Glutamatergic neuron (in vitro differentiated cells): ENCODE results near the gene COL6A3. TPM values are rescaled to one million over a fixed set of nuclear protein-coding genes. Genes with fewer than 3 reads are reported as not detected.

ENCODE experiments used
- DNase-seq: peaks from one replicate; pipeline ENCODE4 v3.0.0; 2022
- H3K27ac Mint-ChIP-seq: one replicate; pipeline ENCODE4 v1.8.0; 2020; ENCODE audit warnings: mild to moderate bottlenecking, mixed read lengths, inconsistent platforms; ENCODE audit not compliant: unreplicated experiment
- H3K27me3 Mint-ChIP-seq: one replicate; pipeline ENCODE4 v1.8.0; 2020; ENCODE audit warnings: mild to moderate bottlenecking, moderate library complexity, mixed read lengths, inconsistent platforms; ENCODE audit not compliant: unreplicated experiment
- H3K36me3 Mint-ChIP-seq: one replicate; pipeline ENCODE4 v1.8.0; 2020; ENCODE audit warnings: mild to moderate bottlenecking, mixed read lengths, inconsistent platforms; ENCODE audit not compliant: unreplicated experiment
- H3K4me1 Mint-ChIP-seq: one replicate; pipeline ENCODE4 v1.8.0; 2020; ENCODE audit warnings: mild to moderate bottlenecking, low read depth, mixed read lengths, inconsistent platforms; ENCODE audit not compliant: unreplicated experiment
- H3K4me3 Mint-ChIP-seq: one replicate; pipeline ENCODE4 v1.8.0; 2020; ENCODE audit warnings: mild to moderate bottlenecking, mixed read lengths, inconsistent platforms; ENCODE audit not compliant: unreplicated experiment
- H3K9me3 Mint-ChIP-seq: one replicate; pipeline ENCODE4 v1.8.0; 2020; ENCODE audit warnings: mild to moderate bottlenecking, moderate library complexity, mixed read lengths, inconsistent platforms; ENCODE audit not compliant: unreplicated experiment
- CTCF ChIP-seq: fragments of 200-600 bp; sonication (generic); IDR thresholded peaks from one replicate; pipeline ENCODE4 v1.5.0; 2021; ENCODE audit not compliant: partially characterized antibody, unreplicated experiment
- total RNA-seq: library from RNA; stranded (reverse); fragmentation: NEBNext Ultra II Directional; extraction: Animal tissue kit (Norgen Biotek cat#: 25700); gene quantifications from one replicate; pipeline ENCODE4 v1.2.1, GENCODE V29; 2021; ENCODE audit not compliant: unreplicated experiment

Gene COL6A3
- total RNA-seq, 1 donor from 2014 or later, result 0.07 TPM

GRCh38 chr2:237280229-237280628, 133.7 kb downstream of the COL6A3 start:
- Mint-ChIP-seq H3K36me3 (no peaks in the 10 kb centered on the region), H3K4me3 (no peak overlapping the region), H3K27ac (no peak overlapping the region), H3K27me3 (no peaks in the 10 kb centered on the region), H3K4me1 (no peaks in the 10 kb centered on the region), H3K9me3 (peaks cover 2% of the 10 kb centered on the region)
- TF ChIP-seq CTCF, result no peak
- no peak for DNase-seq

DNA sequence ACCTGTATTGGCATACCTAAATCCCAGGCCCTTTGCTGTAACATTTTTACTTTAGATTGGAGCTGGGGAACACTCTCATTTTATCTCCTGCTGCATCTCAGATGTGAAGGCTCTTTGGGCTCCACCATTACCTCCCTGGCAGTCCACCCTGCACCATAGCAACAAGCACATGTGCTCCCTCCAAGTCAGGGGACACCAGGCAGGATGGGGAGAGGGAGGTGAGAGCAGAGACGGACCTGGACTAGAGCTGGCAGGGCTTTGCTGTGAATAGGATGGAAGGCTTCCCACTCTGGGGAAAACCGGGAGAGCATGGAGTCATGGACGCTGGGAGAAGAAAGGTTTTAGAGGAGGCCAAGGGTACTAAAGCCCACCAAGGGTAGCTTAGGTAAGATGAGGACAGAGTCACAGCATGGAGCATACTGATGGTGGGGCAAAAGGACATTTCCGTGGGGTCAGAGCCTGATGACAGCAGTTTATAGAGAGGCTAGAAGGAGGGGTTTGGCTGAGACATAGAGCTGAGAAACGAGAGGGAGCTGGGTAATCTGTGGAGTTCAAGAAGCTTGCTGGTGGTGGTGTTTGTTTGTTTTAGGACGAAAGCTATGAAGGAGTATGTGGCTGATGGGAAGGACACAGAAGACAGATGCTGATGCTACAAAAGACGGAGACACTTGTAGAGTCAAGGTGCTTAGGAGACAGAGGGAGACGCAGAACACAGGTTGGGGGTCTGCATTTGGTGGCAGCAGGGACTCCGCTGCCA, 134.8 kb downstream of the COL6A3 start:
- Mint-ChIP-seq H3K36me3 (no peaks in the 10 kb centered on the region), H3K27ac (no peak overlapping the region), H3K4me1 (no peaks in the 10 kb centered on the region), H3K9me3 (peaks cover 2% of the 10 kb centered on the region), H3K4me3 (no peak overlapping the region), H3K27me3 (no peaks in the 10 kb centered on the region)
- no peak for TF ChIP-seq CTCF
- no peak for DNase-seq

DNA sequence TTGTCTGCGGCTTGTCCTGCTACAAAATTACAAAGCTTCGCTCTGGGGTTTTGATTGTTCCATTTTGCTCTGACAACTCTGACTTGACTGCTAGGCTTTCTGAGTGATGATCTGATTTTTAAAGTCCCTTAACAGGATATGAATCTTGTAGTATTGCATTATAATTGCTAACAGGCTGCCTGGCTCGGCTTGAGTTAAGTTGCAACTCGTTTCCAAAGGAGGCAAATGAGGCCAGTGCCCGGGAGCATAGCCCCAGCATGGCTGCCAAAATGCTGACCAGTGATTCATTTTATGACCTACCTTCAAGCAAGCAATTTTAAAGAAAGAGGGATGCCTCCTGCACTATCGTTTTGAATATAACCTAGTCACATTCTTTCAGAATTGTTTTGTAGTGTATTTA, 135.4 kb downstream of the COL6A3 start:
- Mint-ChIP-seq H3K27me3 (no peaks in the 10 kb centered on the region), H3K4me1 (no peaks in the 10 kb centered on the region), H3K27ac (no peak overlapping the region), H3K4me3 (no peak overlapping the region), H3K36me3 (no peaks in the 10 kb centered on the region), H3K9me3 (peaks cover 2% of the 10 kb centered on the region)
- no peak for DNase-seq
- TF ChIP-seq CTCF, result no peak

GRCh38 chr2:237276716-237277490, 137.1 kb downstream of the COL6A3 start:
- no peaks in the 10 kb centered on the region for H3K27me3 Mint-ChIP-seq
- no peak for DNase-seq
- H3K36me3 Mint-ChIP-seq, result no peaks in the 10 kb centered on the region
- H3K4me1 Mint-ChIP-seq, result no peaks in the 10 kb centered on the region
- no peak overlapping the region for H3K4me3 Mint-ChIP-seq
- no peak for TF ChIP-seq CTCF
- H3K9me3 Mint-ChIP-seq, result peaks cover 2% of the 10 kb centered on the region
- H3K27ac Mint-ChIP-seq, result no peak overlapping the region

Other genes starting within 250 kb of the COL6A3 start
- gene MLPH, start 73.1 kb upstream of the COL6A3 start, total RNA-seq, result 4.3 TPM
- not detected for gene PRLH, start 152.4 kb upstream of the COL6A3 start, total RNA-seq
- gene RAB17, start 176.6 kb upstream of the COL6A3 start, total RNA-seq, result not detected
- 112 TPM for gene LRRFIP1, start 213.4 kb upstream of the COL6A3 start, total RNA-seq